ENCODE data around the gene RPL9.

- TF ChIP-seq CTCF (IDR thresholded peaks at IDR 0.05) (no peak), ZFX (IDR thresholded peaks at IDR 0.05; ENCODE audit: borderline replicate concordance) (no peak)
Measured at GRCh38 chr4:39433878-39434492, 24.7 kb downstream of the RPL9 start.

All from 22Rv1 (cell line).